Measurements from ENCODE around the gene AGO1. TPM values are rescaled to one million over a fixed set of nuclear protein-coding genes. Genes with fewer than 3 reads are reported as not detected.

The AGO1 gene
- total and polyA plus RNA-seq, 2 of the 8 experiments (the other 6 are each of a cell fraction or from before 2014, with no cell fraction given): 15.1 to 73.7 TPM

DNA sequence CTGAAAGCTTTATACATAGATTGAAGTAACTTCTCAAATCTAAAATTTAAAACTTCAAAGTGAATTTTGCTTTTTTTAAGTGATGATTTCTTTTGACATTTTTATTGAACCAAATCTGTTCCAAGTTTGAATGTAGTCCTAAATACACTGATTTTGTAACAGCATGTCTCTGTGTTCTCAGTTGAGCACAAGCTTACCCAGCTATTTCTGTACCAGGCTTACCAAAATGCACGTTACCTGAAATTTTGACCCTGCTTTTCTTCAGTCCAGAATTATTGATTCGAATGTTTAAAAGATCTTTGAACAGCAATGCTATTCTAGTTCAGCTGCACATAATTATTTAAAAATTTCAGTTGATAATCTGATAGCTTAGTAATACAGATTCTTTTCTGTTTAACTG is 49.6 kb upstream of the AGO1 start (continued):
- TF ChIP-seq NANOG (IDR thresholded peaks at IDR 0.05; ENCODE audit: insufficient read depth, low read depth, low read length, poor library complexity, severe bottlenecking) (no peak), RBBP5 (IDR thresholded peaks at IDR 0.05; ENCODE audit: borderline replicate concordance, low read depth, low read length) (no peak), CTCF (IDR thresholded peaks at IDR 0.05; ENCODE audit: control extremely low read depth in 1 of 3, insufficient read depth in 1 of 3, low read depth in 1 of 3, low read length in 3 of 3) (no peak), GABPA (IDR thresholded peaks at IDR 0.05; ENCODE audit: borderline replicate concordance, insufficient read depth, low read length) (no peak), SIRT6 (IDR thresholded peaks at IDR 0.05; ENCODE audit: low read length) (no peak), TEAD4 (IDR thresholded peaks at IDR 0.05; ENCODE audit: low read depth, low read length) (no peak), CHD1 (IDR thresholded peaks at IDR 0.05; ENCODE audit: low read depth, low read length) (no peak)
